ENCODE data around the gene PTGER4. TPM values are rescaled to one million over a fixed set of nuclear protein-coding genes. Genes with fewer than 3 reads are reported as not detected.

PTGER4 gene
- polyA plus RNA-seq, 1 of the 3 experiments (the other 2 are of a cell fraction): not detected

DNA sequence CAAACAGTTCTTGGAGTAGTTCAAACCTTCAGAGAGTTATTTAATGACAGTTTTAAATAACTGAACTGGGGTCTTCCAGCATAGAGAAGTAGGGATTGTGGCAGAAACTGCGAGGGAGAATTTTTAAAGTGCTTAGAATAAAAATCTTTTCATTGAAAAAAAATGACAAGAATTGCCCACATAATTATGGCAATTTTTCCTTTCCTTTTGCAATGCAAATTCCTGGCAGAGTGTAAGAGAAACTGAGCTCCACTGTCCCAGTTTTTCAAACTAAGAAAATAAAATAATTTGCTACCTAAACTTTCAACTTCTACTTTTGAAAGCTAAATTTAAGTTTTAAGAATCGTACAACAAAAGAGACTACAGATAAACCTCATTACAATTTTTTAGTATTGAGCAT is 2.3 kb upstream of the PTGER4 start:
- H3K4me3 ChIP-seq (ENCODE audit: low read depth in 2 of 2, low read length in 1 of 2): no peak overlapping the region
- 28% methylated on average over 2 of the region's 2 CpGs for WGBS (ENCODE audit: low lambda C conversion rate)
- no peaks in the 10 kb centered on the region; the same call in 1 of the 2 replicates for H4K20me1 ChIP-seq (ENCODE audit: insufficient read depth)
- H2AFZ ChIP-seq (ENCODE audit: low read depth): no peak overlapping the region
- CTCF ChIA-PET: interaction anchor here (1.7 kb wide), 1 partner anchor 12 kb away, joined by 6 read pairs; no protein-coding TSS in a partner anchor
- no peak overlapping the region; the same call in 1 of the 2 replicates for H3K4me2 ChIP-seq
- H3F3A ChIP-seq (replicated peaks; ENCODE audit: insufficient read depth): peaks cover 4% of the 10 kb centered on the region
- H3K27me3 ChIP-seq (ENCODE audit: insufficient read depth): peaks cover 64% of the 10 kb centered on the region
- H3K9me3 ChIP-seq: no peaks in the 10 kb centered on the region
- H3K27ac ChIP-seq (ENCODE audit: low read depth in 2 of 2, low read length in 1 of 2): no peak overlapping the region
- H3K9ac ChIP-seq: no peak overlapping the region
- H3K4me1 ChIP-seq (ENCODE audit: control insufficient read depth in 1 of 2, insufficient read depth in 2 of 2, low read depth in 1 of 2, low read length in 1 of 2): peaks cover 6 to 11% of the 10 kb centered on the region in 2 experiments; a peak in 2 of 4 replicates
- no peaks in the 10 kb centered on the region for H3K9me2 ChIP-seq
- H3K79me2 ChIP-seq (ENCODE audit: insufficient read depth): no peaks in the 10 kb centered on the region
- POLR2A ChIA-PET: no interaction called here
- TF ChIP-seq FOXJ3 (CRISPR knock-in tag; IDR thresholded peaks at IDR 0.05) (no peak), NFIC (IDR thresholded peaks at IDR 0.05; ENCODE audit: borderline replicate concordance) (no peak), JUND (IDR thresholded peaks at IDR 0.05) (no peak), TCF12 (IDR thresholded peaks at IDR 0.05) (no peak), TAF1 (IDR thresholded peaks at IDR 0.05; ENCODE audit: borderline replicate concordance, low read depth, low read length) (no peak), ELF1 (IDR thresholded peaks at IDR 0.05) (no peak), RXRA (IDR thresholded peaks at IDR 0.05; ENCODE audit: borderline replicate concordance, low read depth) (no peak), FOSL2 (IDR thresholded peaks at IDR 0.05; ENCODE audit: borderline replicate concordance, low read depth) (no peak), SMC3 (IDR thresholded peaks at IDR 0.05; ENCODE audit: low read depth, low read length) (no peak), FOXM1 (IDR thresholded peaks at IDR 0.05; ENCODE audit: low read depth) (no peak), EP300 (IDR thresholded peaks at IDR 0.05; ENCODE audit: borderline replicate concordance in 1 of 2, low read depth in 1 of 2, low read length in 1 of 2) (no peak), CHD2 (IDR thresholded peaks at IDR 0.05; ENCODE audit: low read length, partially characterized antibody) (no peak)
- TF ChIP-seq, protein P1, sequence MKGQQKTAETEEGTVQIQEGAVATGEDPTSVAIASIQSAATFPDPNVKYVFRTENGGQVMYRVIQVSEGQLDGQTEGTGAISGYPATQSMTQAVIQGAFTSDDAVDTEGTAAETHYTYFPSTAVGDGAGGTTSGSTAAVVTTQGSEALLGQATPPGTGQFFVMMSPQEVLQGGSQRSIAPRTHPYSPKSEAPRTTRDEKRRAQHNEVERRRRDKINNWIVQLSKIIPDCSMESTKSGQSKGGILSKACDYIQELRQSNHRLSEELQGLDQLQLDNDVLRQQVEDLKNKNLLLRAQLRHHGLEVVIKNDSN (IDR thresholded peaks at IDR 0.05; ENCODE audit: borderline replicate concordance, low read depth): no peak
- TF ChIP-seq, protein P2, sequence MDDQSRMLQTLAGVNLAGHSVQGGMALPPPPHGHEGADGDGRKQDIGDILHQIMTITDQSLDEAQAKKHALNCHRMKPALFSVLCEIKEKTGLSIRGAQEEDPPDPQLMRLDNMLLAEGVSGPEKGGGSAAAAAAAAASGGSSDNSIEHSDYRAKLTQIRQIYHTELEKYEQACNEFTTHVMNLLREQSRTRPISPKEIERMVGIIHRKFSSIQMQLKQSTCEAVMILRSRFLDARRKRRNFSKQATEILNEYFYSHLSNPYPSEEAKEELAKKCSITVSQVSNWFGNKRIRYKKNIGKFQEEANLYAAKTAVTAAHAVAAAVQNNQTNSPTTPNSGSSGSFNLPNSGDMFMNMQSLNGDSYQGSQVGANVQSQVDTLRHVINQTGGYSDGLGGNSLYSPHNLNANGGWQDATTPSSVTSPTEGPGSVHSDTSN (IDR thresholded peaks at IDR 0.05): no peak
- TF ChIP-seq, protein P3, sequence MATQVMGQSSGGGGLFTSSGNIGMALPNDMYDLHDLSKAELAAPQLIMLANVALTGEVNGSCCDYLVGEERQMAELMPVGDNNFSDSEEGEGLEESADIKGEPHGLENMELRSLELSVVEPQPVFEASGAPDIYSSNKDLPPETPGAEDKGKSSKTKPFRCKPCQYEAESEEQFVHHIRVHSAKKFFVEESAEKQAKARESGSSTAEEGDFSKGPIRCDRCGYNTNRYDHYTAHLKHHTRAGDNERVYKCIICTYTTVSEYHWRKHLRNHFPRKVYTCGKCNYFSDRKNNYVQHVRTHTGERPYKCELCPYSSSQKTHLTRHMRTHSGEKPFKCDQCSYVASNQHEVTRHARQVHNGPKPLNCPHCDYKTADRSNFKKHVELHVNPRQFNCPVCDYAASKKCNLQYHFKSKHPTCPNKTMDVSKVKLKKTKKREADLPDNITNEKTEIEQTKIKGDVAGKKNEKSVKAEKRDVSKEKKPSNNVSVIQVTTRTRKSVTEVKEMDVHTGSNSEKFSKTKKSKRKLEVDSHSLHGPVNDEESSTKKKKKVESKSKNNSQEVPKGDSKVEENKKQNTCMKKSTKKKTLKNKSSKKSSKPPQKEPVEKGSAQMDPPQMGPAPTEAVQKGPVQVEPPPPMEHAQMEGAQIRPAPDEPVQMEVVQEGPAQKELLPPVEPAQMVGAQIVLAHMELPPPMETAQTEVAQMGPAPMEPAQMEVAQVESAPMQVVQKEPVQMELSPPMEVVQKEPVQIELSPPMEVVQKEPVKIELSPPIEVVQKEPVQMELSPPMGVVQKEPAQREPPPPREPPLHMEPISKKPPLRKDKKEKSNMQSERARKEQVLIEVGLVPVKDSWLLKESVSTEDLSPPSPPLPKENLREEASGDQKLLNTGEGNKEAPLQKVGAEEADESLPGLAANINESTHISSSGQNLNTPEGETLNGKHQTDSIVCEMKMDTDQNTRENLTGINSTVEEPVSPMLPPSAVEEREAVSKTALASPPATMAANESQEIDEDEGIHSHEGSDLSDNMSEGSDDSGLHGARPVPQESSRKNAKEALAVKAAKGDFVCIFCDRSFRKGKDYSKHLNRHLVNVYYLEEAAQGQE (IDR thresholded peaks at IDR 0.05; ENCODE audit: low read depth, low read length): no peak
- TF ChIP-seq, protein P4, sequence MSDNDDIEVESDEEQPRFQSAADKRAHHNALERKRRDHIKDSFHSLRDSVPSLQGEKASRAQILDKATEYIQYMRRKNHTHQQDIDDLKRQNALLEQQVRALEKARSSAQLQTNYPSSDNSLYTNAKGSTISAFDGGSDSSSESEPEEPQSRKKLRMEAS (IDR thresholded peaks at IDR 0.05; ENCODE audit: low read depth): no peak
- TF ChIP-seq, protein P5, sequence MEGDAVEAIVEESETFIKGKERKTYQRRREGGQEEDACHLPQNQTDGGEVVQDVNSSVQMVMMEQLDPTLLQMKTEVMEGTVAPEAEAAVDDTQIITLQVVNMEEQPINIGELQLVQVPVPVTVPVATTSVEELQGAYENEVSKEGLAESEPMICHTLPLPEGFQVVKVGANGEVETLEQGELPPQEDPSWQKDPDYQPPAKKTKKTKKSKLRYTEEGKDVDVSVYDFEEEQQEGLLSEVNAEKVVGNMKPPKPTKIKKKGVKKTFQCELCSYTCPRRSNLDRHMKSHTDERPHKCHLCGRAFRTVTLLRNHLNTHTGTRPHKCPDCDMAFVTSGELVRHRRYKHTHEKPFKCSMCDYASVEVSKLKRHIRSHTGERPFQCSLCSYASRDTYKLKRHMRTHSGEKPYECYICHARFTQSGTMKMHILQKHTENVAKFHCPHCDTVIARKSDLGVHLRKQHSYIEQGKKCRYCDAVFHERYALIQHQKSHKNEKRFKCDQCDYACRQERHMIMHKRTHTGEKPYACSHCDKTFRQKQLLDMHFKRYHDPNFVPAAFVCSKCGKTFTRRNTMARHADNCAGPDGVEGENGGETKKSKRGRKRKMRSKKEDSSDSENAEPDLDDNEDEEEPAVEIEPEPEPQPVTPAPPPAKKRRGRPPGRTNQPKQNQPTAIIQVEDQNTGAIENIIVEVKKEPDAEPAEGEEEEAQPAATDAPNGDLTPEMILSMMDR (IDR thresholded peaks at IDR 0.05): no peak
- TF ChIP-seq, protein P6, sequence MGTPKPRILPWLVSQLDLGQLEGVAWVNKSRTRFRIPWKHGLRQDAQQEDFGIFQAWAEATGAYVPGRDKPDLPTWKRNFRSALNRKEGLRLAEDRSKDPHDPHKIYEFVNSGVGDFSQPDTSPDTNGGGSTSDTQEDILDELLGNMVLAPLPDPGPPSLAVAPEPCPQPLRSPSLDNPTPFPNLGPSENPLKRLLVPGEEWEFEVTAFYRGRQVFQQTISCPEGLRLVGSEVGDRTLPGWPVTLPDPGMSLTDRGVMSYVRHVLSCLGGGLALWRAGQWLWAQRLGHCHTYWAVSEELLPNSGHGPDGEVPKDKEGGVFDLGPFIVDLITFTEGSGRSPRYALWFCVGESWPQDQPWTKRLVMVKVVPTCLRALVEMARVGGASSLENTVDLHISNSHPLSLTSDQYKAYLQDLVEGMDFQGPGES (IDR thresholded peaks at IDR 0.05; ENCODE audit: low read depth, low read length): no peak
- TF ChIP-seq, protein P7, sequence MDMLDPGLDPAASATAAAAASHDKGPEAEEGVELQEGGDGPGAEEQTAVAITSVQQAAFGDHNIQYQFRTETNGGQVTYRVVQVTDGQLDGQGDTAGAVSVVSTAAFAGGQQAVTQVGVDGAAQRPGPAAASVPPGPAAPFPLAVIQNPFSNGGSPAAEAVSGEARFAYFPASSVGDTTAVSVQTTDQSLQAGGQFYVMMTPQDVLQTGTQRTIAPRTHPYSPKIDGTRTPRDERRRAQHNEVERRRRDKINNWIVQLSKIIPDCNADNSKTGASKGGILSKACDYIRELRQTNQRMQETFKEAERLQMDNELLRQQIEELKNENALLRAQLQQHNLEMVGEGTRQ (IDR thresholded peaks at IDR 0.05; ENCODE audit: borderline replicate concordance, low read depth, low read length): no peak
- H3K36me3 ChIP-seq (replicated peaks in 1 of 2; ENCODE audit: control insufficient read depth in 1 of 2, insufficient read depth in 2 of 2, low read length in 1 of 2): no peaks in the 10 kb centered on the region
- DNase-seq: no peak

Measured in SK-N-SH (cell line).